ENCODE measurements around the gene IFI44. TPM values are rescaled to one million over a fixed set of nuclear protein-coding genes. Genes with fewer than 3 reads are reported as not detected.

IFI44 gene
- total and polyA plus RNA-seq, 4 donors = 5.9 to 17.9 (median 9.7) TPM

GRCh38 chr1:78712467-78713051 lies 62.9 kb downstream of the IFI44 start:
- 72% methylated on average over 3 of the region's 3 CpGs for WGBS
- no peak for TF ChIP-seq FOXA2 (IDR thresholded peaks at IDR 0.05)
- TF ChIP-seq, protein P1, sequence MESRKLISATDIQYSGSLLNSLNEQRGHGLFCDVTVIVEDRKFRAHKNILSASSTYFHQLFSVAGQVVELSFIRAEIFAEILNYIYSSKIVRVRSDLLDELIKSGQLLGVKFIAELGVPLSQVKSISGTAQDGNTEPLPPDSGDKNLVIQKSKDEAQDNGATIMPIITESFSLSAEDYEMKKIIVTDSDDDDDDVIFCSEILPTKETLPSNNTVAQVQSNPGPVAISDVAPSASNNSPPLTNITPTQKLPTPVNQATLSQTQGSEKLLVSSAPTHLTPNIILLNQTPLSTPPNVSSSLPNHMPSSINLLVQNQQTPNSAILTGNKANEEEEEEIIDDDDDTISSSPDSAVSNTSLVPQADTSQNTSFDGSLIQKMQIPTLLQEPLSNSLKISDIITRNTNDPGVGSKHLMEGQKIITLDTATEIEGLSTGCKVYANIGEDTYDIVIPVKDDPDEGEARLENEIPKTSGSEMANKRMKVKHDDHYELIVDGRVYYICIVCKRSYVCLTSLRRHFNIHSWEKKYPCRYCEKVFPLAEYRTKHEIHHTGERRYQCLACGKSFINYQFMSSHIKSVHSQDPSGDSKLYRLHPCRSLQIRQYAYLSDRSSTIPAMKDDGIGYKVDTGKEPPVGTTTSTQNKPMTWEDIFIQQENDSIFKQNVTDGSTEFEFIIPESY (IDR thresholded peaks at IDR 0.05) = no peak
- no peak for TF ChIP-seq MAX (IDR thresholded peaks at IDR 0.05)
- no peak for TF ChIP-seq HNF4G (IDR thresholded peaks at IDR 0.05)
- Histone ChIP-seq H3K4me3 (ENCODE audit: low read depth in 1 of 3, low read length in 3 of 3) (no peak overlapping the region), H3K4me1 (ENCODE audit: control insufficient read depth in 4 of 4, insufficient read depth in 4 of 4, low read length in 3 of 4) (no peaks in the 10 kb centered on the region), H3K27ac (ENCODE audit: low read depth in 1 of 2, low read length in 2 of 2) (no peak overlapping the region), H3K36me3 (ENCODE audit: control insufficient read depth in 4 of 4, insufficient read depth in 3 of 4, low read depth in 1 of 4, low read length in 3 of 4) (no peaks in the 10 kb centered on the region), H3K9me3 (ENCODE audit: control insufficient read depth in 4 of 4, low read length in 3 of 4) (no peaks in the 10 kb centered on the region), H3K9ac (ENCODE audit: low read depth in 1 of 2, low read length in 2 of 2) (no peak overlapping the region), H3K27me3 (ENCODE audit: control insufficient read depth in 4 of 4, insufficient read depth in 4 of 4, low read length in 3 of 4) (no peaks in the 10 kb centered on the region)
- DNase-seq (ENCODE audit: low spot score) = no peak

GRCh38 chr1:78713297-78713696 lies 63.7 kb downstream of the IFI44 start:
- TF ChIP-seq, protein P2, sequence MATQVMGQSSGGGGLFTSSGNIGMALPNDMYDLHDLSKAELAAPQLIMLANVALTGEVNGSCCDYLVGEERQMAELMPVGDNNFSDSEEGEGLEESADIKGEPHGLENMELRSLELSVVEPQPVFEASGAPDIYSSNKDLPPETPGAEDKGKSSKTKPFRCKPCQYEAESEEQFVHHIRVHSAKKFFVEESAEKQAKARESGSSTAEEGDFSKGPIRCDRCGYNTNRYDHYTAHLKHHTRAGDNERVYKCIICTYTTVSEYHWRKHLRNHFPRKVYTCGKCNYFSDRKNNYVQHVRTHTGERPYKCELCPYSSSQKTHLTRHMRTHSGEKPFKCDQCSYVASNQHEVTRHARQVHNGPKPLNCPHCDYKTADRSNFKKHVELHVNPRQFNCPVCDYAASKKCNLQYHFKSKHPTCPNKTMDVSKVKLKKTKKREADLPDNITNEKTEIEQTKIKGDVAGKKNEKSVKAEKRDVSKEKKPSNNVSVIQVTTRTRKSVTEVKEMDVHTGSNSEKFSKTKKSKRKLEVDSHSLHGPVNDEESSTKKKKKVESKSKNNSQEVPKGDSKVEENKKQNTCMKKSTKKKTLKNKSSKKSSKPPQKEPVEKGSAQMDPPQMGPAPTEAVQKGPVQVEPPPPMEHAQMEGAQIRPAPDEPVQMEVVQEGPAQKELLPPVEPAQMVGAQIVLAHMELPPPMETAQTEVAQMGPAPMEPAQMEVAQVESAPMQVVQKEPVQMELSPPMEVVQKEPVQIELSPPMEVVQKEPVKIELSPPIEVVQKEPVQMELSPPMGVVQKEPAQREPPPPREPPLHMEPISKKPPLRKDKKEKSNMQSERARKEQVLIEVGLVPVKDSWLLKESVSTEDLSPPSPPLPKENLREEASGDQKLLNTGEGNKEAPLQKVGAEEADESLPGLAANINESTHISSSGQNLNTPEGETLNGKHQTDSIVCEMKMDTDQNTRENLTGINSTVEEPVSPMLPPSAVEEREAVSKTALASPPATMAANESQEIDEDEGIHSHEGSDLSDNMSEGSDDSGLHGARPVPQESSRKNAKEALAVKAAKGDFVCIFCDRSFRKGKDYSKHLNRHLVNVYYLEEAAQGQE (IDR thresholded peaks at IDR 0.05) = no peak
- TF ChIP-seq EGR1 (IDR thresholded peaks at IDR 0.05; ENCODE audit: low read depth in 2 of 2) (no peak), HNF4A (conservative IDR thresholded peaks at IDR 0.05) (no peak), FOXA1 (IDR thresholded peaks at IDR 0.05) (no peak), ATF3 (IDR thresholded peaks at IDR 0.05) (no peak), YY1 (IDR thresholded peaks at IDR 0.05) (no peak)
- Histone ChIP-seq H3K4me3 (ENCODE audit: low read depth in 1 of 3, low read length in 3 of 3) (no peak overlapping the region), H3K4me1 (ENCODE audit: control insufficient read depth in 4 of 4, insufficient read depth in 4 of 4, low read length in 3 of 4) (no peaks in the 10 kb centered on the region), H3K9me3 (ENCODE audit: control insufficient read depth in 4 of 4, low read length in 3 of 4) (no peaks in the 10 kb centered on the region), H3K36me3 (ENCODE audit: control insufficient read depth in 4 of 4, insufficient read depth in 3 of 4, low read depth in 1 of 4, low read length in 3 of 4) (no peaks in the 10 kb centered on the region), H3K9ac (ENCODE audit: low read depth in 1 of 2, low read length in 2 of 2) (no peak overlapping the region), H3K27ac (ENCODE audit: low read depth in 1 of 2, low read length in 2 of 2) (no peak overlapping the region), H3K27me3 (ENCODE audit: control insufficient read depth in 4 of 4, insufficient read depth in 4 of 4, low read length in 3 of 4) (no peaks in the 10 kb centered on the region)
- DNase-seq (ENCODE audit: low spot score) = no peak

Other genes starting within 250 kb of the IFI44 start
- gene PTGFR, start 158.9 kb upstream of the IFI44 start, total RNA-seq = under 1 TPM; 0.05 to 0.33 TPM
- gene PTGFR, start 158.9 kb upstream of the IFI44 start, polyA plus RNA-seq = under 1 TPM; 0.46 to 0.67 TPM
- gene IFI44L, start 29.4 kb upstream of the IFI44 start, total RNA-seq = 1 to 10 TPM; 2.1 to 6.5 TPM
- gene IFI44L, start 29.4 kb upstream of the IFI44 start, polyA plus RNA-seq = 1 to 10 TPM; 2.4 to 3.3 TPM